ENCODE data around the gene SH3GLB1. TPM values are rescaled to one million over a fixed set of nuclear protein-coding genes. Genes with fewer than 3 reads are reported as not detected.

The SH3GLB1 gene
- total RNA-seq, 1 experiment from 2014 or later: 36.4 TPM

- TF ChIP-seq ATF1 (CRISPR knock-in tag; IDR thresholded peaks at IDR 0.05) (no peak), JAZF1 (CRISPR knock-in tag; IDR thresholded peaks at IDR 0.05) (no peak), FOXP4 (CRISPR knock-in tag; IDR thresholded peaks at IDR 0.05) (no peak), ATF6 (CRISPR knock-in tag; IDR thresholded peaks at IDR 0.05) (no peak), PRRX2 (CRISPR knock-in tag; IDR thresholded peaks at IDR 0.05) (no peak), FOXJ3 (CRISPR knock-in tag; IDR thresholded peaks at IDR 0.05; ENCODE audit: borderline replicate concordance) (no peak), USF2 (CRISPR knock-in tag; IDR thresholded peaks at IDR 0.05) (no peak)
Observed at GRCh38 chr1:86748622-86749373, 44.4 kb downstream of the SH3GLB1 start (continued).

- ChIA-PET POLR2A (no interaction called here), CTCF (interaction anchor here (0.7 to 3.1 kb wide), 3 partner anchors 9 to 249 kb away, joined by 3 to 9 read pairs (median 3); partner anchors contain the start of gene SH3GLB1)
- H3K36me3 Mint-ChIP-seq: no peaks in the 10 kb centered on the region
- peak overlapping the region; percentile 19; the same call in 1 of the 2 replicates for H3K27ac Mint-ChIP-seq
- H3K9me3 Mint-ChIP-seq: no peaks in the 10 kb centered on the region
- no peaks in the 10 kb centered on the region for H3K27me3 Mint-ChIP-seq (ENCODE audit: low read depth)
- DNase-seq (ENCODE audit: low spot score): no peak
- no peak overlapping the region for H3K4me3 Mint-ChIP-seq
- no peak for ATAC-seq
- peaks cover 22% of the 10 kb centered on the region for H3K4me1 Mint-ChIP-seq
- TF ChIP-seq ZNF263 (CRISPR knock-in tag; IDR thresholded peaks at IDR 0.05; ENCODE audit: low read depth) (no peak), ELF4 (CRISPR knock-in tag; IDR thresholded peaks at IDR 0.05; ENCODE audit: low read depth) (no peak)
Observed at GRCh38 chr1:86750076-86750475, 45.7 kb downstream of the SH3GLB1 start.

- DNase-seq (ENCODE audit: low spot score): no peak
- Mint-ChIP-seq H3K4me3 (no peak overlapping the region), H3K27ac (peak overlapping the region; percentile 19; the same call in 1 of the 2 replicates), H3K36me3 (no peaks in the 10 kb centered on the region), H3K9me3 (no peaks in the 10 kb centered on the region), H3K4me1 (peaks cover 24% of the 10 kb centered on the region), H3K27me3 (ENCODE audit: low read depth) (no peaks in the 10 kb centered on the region)
- ATAC-seq: no peak
- CTCF ChIA-PET: interaction anchor here (0.8 to 3.1 kb wide), 2 partner anchors 46 to 250 kb away, joined by 3 to 9 read pairs; partner anchors contain the start of gene SH3GLB1
- POLR2A ChIA-PET: no interaction called here
- no peak for TF ChIP-seq NR1H2 (CRISPR knock-in tag; IDR thresholded peaks at IDR 0.05)
- TF ChIP-seq FOXP1 (CRISPR knock-in tag; IDR thresholded peaks at IDR 0.05; ENCODE audit: borderline replicate concordance): no peak
- no peak for TF ChIP-seq NFYB (CRISPR knock-in tag; conservative IDR thresholded peaks at IDR 0.05; ENCODE audit: low read depth)
- TF ChIP-seq PRDM15 (CRISPR knock-in tag; IDR thresholded peaks at IDR 0.05): no peak
- no peak for TF ChIP-seq E2F4 (CRISPR knock-in tag; IDR thresholded peaks at IDR 0.05; ENCODE audit: borderline replicate concordance, low read depth)
- no peak for TF ChIP-seq SOX15 (CRISPR knock-in tag; IDR thresholded peaks at IDR 0.05)
- no peak for TF ChIP-seq ZMAT4 (CRISPR knock-in tag; IDR thresholded peaks at IDR 0.05)
- TF ChIP-seq USF2 (CRISPR knock-in tag; IDR thresholded peaks at IDR 0.05): no peak
- no peak for TF ChIP-seq MAX (CRISPR knock-in tag; IDR thresholded peaks at IDR 0.05)
- TF ChIP-seq TCF7 (CRISPR knock-in tag; IDR thresholded peaks at IDR 0.05; ENCODE audit: low read depth): no peak
- TF ChIP-seq HMGA2 (CRISPR knock-in tag; IDR thresholded peaks at IDR 0.05): no peak
- no peak for TF ChIP-seq JAZF1 (CRISPR knock-in tag; IDR thresholded peaks at IDR 0.05)
Observed at GRCh38 chr1:86750530-86750929, 46.2 kb downstream of the SH3GLB1 start.
